SK-N-MC (cell line): ENCODE measurements around the gene CLDND2.

ENCODE experiments used
- DNase-seq: peaks from one replicate; pipeline ENCODE4 v3.0.0-alpha.2; 2011; ENCODE audit warnings: low read depth, low spot score
- H3K27ac ChIP-seq: fragments of 200-600 bp; sonication (generic); 2 replicates; pipeline ENCODE4 v1.5.1; 2016; ENCODE audit warnings: mixed run types
- H3K36me3 ChIP-seq: fragments of 200-600 bp; sonication (generic); 2 replicates; pipeline ENCODE4 v1.6.1; 2017; ENCODE audit warnings: antibody characterized with exemption, low read length, mixed read lengths; ENCODE audit not compliant: insufficient read depth
- H3K4me3 ChIP-seq: fragments of 200-600 bp; sonication (generic); 2 replicates; pipeline ENCODE4 v1.5.1; 2016
- H3K9ac ChIP-seq: fragments of 200-600 bp; sonication (generic); 2 replicates; pipeline ENCODE4 v1.8.0; 2017; ENCODE audit warnings: mixed run types, mixed read lengths; ENCODE audit not compliant: insufficient read length
- H3K9me3 ChIP-seq: fragments of 200-600 bp; sonication (generic); 2 replicates; pipeline ENCODE4 v1.6.1; 2017; ENCODE audit warnings: low read depth, mild to moderate bottlenecking, antibody characterized with exemption, low read length, moderate library complexity, mixed read lengths
- EZH2 ChIP-seq: fragments of 200-600 bp; sonication (generic); IDR thresholded peaks from one replicate; pipeline ENCODE4 v1.6.1; 2017; ENCODE audit warnings: antibody characterized with exemption
- FOXP2 ChIP-seq: optimal IDR thresholded peaks from 2 replicates; pipeline ENCODE3; 2011; ENCODE audit warnings: mild to moderate bottlenecking, moderate library complexity; ENCODE audit not compliant: insufficient read depth; ENCODE audit errors: extremely low read length, control extremely low read depth
- POLR2AphosphoS5 ChIP-seq: IDR thresholded peaks from 2 replicates; pipeline ENCODE4 v1.6.1; 2012; ENCODE audit warnings: mild to moderate bottlenecking, low read depth, low read length, borderline replicate concordance

The CLDND2 gene

GRCh38 chr19:51364200-51365106 is 4.3 kb downstream of the CLDND2 start:
- TF ChIP-seq FOXP2 (no peak), EZH2 (no peak), POLR2AphosphoS5 (no peak)
- no peak for DNase-seq
- no peaks in the 10 kb centered on the region for H3K36me3 ChIP-seq
- no peak overlapping the region for H3K4me3 ChIP-seq
- no peak overlapping the region for H3K27ac ChIP-seq
- H3K9me3 ChIP-seq, result no peaks in the 10 kb centered on the region
- no peak overlapping the region for H3K9ac ChIP-seq

GRCh38 chr19:51361239-51361638 is 7.6 kb downstream of the CLDND2 start:
- H3K9me3 ChIP-seq, result no peaks in the 10 kb centered on the region
- DNase-seq, result no peak
- H3K4me3 ChIP-seq, result no peak overlapping the region
- H3K36me3 ChIP-seq, result no peaks in the 10 kb centered on the region
- H3K9ac ChIP-seq, result no peak overlapping the region
- TF ChIP-seq POLR2AphosphoS5, result no peak
- no peak for TF ChIP-seq FOXP2
- TF ChIP-seq EZH2, result no peak
- H3K27ac ChIP-seq, result no peak overlapping the region

GRCh38 chr19:51359294-51359693 is 9.5 kb downstream of the CLDND2 start:
- Histone ChIP-seq H3K4me3 (no peak overlapping the region), H3K36me3 (no peaks in the 10 kb centered on the region), H3K9ac (no peak overlapping the region), H3K27ac (no peak overlapping the region), H3K9me3 (no peaks in the 10 kb centered on the region)
- no peak for DNase-seq
- TF ChIP-seq FOXP2, result no peak
- no peak for TF ChIP-seq POLR2AphosphoS5
- no peak for TF ChIP-seq EZH2

GRCh38 chr19:51357952-51358351 is 10.9 kb downstream of the CLDND2 start:
- H3K27ac ChIP-seq, result no peak overlapping the region
- H3K9me3 ChIP-seq, result no peaks in the 10 kb centered on the region
- no peak for TF ChIP-seq EZH2
- TF ChIP-seq POLR2AphosphoS5, result no peak
- TF ChIP-seq FOXP2, result no peak
- no peak overlapping the region for H3K4me3 ChIP-seq
- no peaks in the 10 kb centered on the region for H3K36me3 ChIP-seq
- DNase-seq, result no peak
- no peak overlapping the region for H3K9ac ChIP-seq

- H3K27ac ChIP-seq, result no peak overlapping the region
- no peak overlapping the region for H3K9ac ChIP-seq
- DNase-seq, result no peak
- no peak overlapping the region for H3K4me3 ChIP-seq
- no peaks in the 10 kb centered on the region for H3K36me3 ChIP-seq
- TF ChIP-seq FOXP2 (no peak), EZH2 (no peak), POLR2AphosphoS5 (no peak)
- no peaks in the 10 kb centered on the region for H3K9me3 ChIP-seq
Measured at GRCh38 chr19:51356159-51356801, 12.5 kb downstream of the CLDND2 start.

- Histone ChIP-seq H3K4me3 (no peak overlapping the region), H3K36me3 (peaks cover 4% of the 10 kb centered on the region; the same call in 1 of the 2 replicates), H3K9me3 (no peaks in the 10 kb centered on the region), H3K9ac (no peak overlapping the region), H3K27ac (no peak overlapping the region)
- no peak for TF ChIP-seq EZH2
- no peak for TF ChIP-seq FOXP2
- TF ChIP-seq POLR2AphosphoS5, result no peak
- DNase-seq, result no peak
Measured at GRCh38 chr19:51354742-51355148, 14.1 kb downstream of the CLDND2 start.

GRCh38 chr19:51354103-51354741 is 14.6 kb downstream of the CLDND2 start:
- TF ChIP-seq FOXP2 (no peak), EZH2 (no peak), POLR2AphosphoS5 (no peak)
- peaks cover 4% of the 10 kb centered on the region; the same call in 1 of the 2 replicates for H3K36me3 ChIP-seq
- no peak overlapping the region for H3K4me3 ChIP-seq
- no peak for DNase-seq
- H3K9me3 ChIP-seq, result no peaks in the 10 kb centered on the region
- H3K9ac ChIP-seq, result no peak overlapping the region
- H3K27ac ChIP-seq, result no peak overlapping the region

GRCh38 chr19:51352783-51353360 is 15.9 kb downstream of the CLDND2 start:
- no peak for DNase-seq
- no peak overlapping the region for H3K27ac ChIP-seq
- TF ChIP-seq EZH2, result no peak
- TF ChIP-seq FOXP2, result no peak
- no peak for TF ChIP-seq POLR2AphosphoS5
- no peak overlapping the region for H3K4me3 ChIP-seq
- H3K9me3 ChIP-seq, result no peaks in the 10 kb centered on the region
- H3K36me3 ChIP-seq, result peaks cover 4% of the 10 kb centered on the region; the same call in 1 of the 2 replicates
- H3K9ac ChIP-seq, result no peak overlapping the region
